Effector CD4-positive, alpha-beta T cell (primary cell): Measurements from ENCODE around the gene HS1BP3.

ENCODE experiments used
- DNase-seq: peaks from one replicate; pipeline ENCODE4 v3.0.0-alpha.2; 2020

The HS1BP3 gene

DNA sequence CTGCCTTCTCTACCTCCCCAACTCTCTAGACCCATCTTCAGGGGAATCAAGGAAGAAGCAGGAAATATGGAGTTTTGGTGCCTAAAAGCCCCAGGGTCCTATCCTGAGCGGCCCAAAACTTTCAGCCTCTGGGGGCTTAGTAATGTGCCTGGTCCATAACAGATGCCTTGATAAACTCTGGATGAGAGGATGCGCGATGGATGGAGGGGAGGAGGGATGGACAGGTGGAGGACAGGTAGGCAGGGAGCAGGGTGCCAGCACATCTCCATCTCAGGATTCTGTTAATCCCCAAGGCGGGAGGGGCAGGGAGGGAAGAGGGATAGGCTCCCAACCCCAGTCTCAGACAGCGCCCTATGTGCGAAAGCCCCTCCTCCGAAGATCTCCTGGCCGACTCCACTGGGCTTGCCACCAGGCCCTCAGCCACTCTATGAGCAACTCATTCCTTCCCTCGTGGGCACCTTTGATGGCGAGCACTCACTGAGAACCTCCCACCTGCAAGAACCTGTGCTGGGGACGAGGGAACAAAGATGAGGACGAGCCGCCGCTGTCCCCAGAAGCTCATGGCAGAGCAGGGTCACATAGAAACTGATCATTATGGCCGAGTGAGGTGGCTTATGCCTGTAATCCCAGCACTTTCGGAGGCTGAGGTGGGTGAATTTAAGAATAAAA lies 23.1 kb downstream of the HS1BP3 start:
- no peak for DNase-seq

DNA sequence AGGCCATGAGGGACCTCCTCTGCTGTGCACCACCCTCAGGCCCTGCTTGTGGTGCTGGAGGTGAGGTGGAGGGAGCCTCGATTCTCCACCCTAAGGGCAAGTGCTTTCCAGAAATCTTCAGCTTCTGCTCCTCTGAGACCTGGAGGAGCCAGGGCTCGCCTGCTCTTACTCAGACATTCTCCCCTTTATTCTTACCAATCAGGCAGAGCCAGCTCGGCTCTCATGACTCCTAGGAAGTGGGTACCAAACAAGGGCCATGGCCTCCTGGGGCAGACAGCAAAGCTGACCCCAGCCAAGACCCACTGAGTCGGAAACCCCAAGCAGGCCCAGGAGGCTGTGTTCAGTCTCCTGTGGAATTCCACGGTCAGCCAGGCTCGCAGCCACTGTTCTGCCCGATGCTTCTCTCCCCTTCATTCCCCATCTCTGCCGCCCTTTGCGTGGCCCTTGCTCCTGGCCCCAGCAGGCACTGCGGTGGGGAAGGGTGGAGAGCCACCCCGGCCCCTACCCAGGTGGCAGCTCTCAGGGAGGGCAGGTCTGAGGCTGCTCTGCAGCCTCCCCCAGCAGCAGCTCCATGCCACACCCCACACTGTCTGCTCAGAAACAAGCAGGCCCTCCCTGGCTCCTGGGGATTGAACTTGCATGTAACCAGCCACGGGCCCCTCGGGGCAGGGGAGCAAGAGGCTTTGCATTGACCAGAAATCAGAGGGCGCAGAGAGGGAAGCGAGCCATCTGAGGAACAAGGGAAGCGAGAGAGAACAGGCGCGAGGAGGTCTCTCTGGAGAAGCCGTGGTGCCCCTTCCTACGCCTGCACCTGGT lies 24.0 kb downstream of the HS1BP3 start:
- DNase-seq = no peak

DNA sequence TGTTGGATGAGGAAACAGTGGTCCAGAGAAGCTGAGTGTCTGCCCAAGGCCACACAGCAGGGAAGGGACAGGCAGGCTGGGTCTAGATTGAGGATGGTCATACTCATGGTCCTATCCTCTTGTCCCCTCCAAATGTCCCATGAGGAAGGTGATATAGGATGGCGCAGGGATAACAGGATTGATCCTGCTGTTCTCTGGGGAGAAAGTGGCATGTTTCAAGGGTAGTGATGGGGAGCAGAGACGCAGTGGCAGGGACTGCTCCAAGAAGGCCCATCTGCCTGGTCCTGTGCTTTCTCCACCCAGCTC lies 24.6 kb downstream of the HS1BP3 start:
- no peak for DNase-seq

DNA sequence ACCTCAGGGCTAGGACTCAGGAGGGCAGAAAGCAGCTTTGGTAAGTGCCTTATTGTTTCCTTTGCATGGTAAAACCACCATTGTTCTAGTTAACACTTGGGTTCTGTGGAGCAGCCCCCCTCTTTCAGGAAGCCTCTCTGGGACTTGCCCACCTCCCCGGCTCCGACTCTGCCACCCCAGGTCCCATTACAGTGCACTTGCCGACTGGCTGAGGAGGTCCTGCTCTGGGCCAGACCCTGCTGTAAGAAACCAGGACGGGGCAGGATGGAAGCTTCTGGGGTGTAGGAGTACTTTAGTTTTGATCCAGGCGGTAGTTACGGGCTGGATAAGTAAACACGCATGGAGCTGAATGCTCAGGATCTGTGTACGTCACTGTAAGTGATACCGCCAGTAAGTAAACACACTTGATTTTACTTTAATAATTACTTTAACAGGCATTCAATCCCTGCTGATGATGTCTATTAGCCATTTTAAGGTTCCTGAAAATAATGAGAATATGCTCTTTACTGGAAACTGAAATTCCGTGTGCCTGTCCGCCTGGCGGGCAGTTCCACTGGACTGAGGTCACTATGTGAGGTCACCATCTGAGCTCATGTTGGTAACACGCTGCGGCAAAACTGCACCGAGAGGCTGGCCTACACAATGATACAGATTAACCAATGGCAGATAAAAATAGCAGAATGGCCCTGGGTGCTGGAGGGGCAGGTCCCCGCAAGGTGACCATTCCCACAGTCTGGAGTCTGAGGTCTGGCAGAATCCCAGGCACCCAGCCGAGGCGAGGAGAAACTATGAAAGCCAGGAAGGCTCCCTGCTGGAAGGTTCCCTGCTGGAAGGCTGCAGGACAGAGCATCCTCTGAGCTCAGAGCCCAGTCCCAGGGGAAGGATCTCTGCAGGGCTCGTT lies 25.2 kb downstream of the HS1BP3 start:
- DNase-seq = no peak

DNA sequence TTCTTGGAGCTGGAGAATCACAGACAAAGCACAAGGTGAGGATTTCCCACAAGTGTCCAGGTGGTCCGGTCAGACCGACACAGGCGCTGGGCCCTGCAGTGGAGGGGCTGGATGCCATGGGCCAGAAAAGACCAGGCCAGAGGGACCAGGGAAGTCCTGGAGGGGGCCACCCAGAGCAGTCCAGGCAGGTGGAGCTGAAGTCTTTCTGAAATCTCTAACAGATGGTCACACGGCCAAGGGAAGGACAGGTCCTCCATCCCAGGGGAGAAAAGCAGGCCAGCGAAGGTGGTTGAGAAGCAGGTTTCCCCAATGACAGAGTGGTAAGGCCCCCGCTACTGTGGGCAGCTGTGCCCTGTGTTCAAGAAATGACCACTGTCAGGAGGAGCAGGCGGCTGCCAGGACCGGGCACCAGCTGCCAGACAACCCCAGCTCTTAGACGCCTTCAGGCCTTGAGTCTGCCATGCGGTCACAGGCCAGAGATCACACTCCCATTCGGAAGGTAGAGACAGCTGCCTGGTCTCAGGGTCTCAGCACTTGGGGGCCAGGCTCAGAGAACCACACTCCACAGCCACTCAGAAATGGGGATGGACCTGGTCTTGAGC lies 25.9 kb downstream of the HS1BP3 start:
- DNase-seq = no peak

DNA sequence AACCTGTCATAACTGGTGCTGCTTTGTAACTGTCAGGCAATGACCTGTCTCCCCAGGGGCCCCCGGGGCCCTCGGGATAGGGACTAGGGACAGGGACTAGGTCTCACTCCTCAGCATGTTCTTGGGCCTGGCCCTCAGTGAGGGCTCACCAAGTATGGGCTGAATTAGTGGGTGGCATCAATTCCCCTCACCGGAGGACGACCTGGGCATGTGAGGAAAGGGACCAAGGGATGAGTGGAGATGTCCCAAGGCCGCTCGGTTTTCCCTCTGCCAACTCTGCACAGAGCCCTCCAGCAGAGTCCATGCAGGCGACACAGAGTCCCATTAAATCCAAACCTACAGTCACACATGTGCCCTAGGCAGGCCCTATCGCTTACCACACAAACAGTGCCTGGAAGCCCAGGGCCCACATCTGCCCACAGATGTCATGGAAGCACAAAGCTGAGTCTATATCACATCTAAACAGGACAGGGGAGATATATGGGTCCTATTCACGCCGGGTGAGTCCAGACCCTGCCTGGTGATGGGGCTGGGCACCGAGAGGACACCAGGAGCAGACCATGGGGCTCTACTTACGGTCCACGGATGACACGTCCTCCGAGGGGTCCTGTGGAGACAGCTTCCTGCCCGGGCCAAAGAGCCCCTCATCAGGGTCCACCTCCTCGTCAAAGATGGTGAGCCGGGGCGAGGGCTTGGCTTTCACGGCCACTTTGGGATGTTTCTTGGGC lies 26.6 kb downstream of the HS1BP3 start:
- no peak for DNase-seq

DNA sequence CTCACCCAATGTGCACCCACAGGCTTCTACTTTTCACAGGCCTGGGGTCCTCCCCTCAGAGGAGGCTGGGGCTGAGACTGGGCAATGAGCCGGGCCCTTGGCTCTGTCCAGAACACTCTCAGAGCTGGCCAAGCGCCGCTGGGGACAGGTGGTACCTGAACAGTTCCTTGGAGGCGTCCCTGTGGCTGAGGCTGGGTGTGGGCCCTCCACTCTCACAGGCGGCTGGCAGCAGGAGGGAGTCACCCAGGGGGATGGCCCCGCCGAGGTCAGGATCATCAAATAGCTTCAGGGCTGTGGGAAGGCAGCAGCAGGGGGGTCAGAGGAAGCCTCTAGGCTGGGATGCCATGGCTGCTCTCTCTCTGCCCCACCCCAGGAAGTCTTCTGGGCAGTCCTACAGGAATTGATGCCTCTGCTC lies 27.1 kb downstream of the HS1BP3 start:
- DNase-seq = no peak

DNA sequence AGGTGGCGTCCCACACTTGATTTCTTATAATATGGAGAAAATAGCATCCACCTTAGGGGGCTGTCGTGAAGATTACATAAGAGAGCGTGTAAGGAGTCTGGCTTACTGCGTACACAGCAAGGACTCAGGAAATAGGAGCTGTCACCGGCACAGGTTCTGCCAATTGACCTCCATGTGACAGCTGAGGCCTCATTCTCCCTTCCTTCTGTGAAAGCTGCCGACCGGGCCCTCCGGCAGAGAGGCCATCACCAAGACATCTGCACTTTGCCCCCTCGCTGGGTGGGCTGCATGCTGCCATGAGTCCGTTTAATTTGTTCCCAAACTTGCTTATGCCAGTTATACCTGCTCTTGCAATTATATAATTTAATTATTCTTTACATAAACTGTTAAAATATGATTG lies 27.7 kb downstream of the HS1BP3 start:
- no peak for DNase-seq

DNA sequence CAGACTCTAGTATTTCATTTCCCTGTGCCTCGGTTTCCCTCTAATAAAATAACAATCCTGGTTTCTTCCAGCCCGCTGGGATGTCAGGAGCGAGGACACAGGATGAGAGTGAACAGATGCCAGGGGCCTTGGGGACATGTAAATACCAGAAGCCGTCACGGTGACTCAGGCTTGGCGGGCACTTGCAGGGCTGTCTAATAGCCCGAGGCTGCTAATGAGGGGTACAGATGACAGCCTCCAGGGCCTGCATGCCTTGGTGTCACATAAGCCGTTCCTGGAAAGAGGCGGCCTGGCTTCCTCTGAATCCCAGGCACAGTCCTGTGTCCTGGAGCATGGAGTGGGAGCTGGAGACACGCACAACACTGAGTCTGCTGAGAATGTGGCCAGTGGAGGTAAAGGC lies 28.2 kb downstream of the HS1BP3 start:
- DNase-seq = no peak

DNA sequence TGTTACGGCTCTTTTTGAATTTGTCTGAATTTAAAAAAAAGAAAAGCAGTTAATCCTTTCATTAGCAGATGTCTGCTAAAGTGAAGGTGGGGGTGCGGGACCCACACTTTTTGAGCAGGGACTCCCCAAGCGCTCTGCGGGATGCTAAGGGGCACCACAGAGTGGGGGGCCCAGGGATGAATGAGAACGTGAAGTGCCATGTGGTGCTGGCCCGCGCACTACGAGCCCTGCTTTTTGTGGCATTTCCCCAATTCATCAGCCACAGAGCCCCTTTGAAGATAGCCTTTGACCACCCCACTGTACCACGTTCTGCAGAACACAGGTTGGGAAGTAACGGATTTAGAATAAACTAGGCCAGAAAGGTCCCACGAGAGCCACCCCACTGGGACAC lies 28.6 kb downstream of the HS1BP3 start:
- DNase-seq = no peak

DNA sequence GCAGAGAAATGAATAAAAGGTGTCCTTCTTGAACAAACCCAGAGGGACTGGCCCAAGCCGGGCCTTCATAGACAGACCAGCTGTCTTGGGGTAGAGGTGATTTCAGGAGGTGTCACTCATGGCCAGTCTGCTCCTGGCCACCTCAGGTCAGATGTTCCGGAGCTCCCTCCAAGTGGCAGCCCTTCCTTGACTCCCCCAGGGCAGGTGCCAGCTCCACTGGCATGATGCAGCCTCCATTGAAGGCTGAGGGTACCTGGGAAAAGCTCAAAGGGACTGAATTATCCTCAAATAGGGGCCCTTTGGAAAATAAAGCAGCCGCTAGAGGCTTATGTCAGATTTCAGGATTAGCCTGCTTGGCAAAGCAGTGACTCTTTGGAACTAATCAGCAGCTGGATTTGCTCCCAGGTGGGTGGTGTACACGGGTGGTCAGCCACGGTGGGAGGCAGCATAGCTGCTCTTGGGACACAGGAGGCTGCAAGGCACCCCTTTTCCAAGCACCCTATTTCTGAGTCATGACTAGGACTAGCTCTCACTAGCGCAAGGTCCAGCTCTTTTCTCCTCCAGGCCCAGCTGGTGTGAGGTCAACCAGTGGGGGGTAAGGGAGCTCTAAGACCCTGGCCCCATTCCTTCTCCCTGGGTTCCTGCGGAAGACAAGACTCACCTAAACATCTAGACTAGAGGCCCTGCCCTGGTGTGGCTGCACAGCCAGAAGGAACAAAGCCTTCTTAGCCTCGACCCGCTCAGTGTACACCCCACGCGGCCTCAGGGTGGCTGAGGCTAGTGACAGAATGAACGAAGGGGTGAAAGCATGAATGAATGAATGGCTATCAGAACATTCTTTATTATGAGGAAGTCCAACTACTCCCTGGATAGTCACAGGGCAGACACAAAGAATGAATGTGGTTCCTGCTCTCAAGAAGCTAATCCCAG lies 29.3 kb downstream of the HS1BP3 start:
- no peak for DNase-seq

DNA sequence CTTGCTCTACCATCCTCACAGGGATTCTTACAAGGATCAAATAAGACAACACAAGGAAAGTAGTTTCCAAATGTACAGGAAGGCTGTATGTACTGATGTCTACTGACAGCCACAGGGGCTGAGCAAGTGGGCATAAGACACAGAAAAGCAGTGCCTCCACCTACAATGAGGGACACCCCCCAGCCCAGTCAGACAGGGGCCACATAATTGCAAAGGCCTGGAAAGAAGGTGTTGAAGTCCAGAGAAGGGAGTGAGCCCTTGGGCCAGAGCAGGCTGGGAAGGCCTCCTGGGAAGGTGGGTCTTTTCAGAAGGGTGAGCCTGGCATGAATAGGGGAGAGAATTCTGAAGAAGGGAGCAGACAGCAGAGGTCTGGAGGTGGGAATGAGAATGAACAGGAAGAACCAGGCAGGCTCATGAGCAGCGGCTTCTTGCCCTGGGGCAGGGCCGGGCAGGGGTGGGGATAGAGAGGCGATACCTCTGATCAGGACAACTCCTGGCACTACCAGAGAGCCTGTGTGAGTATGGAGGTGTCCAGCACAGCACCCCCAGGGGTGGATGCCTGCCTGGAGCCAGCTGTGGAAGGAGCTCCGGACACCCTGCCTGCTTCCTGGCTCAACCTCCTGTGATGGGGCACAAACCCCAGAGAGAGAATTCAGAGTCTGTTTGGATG lies 30.1 kb downstream of the HS1BP3 start:
- DNase-seq = no peak

DNA sequence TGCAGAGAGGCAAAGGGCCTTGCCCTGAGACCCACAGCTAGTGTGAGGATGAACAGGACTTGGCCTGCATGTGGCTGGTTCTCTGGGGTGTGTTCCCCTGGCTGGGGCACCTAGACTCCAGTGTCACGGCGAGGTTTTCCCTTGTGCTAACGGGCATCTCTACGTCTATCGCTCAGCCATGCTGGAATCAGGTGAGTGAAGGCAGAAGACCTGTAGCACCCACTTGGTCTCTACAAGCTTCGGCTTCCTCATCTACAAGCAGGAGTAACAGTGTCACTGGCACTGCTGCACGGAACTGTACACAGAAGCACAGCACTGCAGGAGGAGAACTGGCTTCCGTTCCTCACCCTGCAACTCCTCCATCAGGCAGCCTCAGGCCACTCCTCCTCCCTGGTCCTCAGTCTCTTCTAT lies 30.6 kb downstream of the HS1BP3 start:
- DNase-seq = no peak

DNA sequence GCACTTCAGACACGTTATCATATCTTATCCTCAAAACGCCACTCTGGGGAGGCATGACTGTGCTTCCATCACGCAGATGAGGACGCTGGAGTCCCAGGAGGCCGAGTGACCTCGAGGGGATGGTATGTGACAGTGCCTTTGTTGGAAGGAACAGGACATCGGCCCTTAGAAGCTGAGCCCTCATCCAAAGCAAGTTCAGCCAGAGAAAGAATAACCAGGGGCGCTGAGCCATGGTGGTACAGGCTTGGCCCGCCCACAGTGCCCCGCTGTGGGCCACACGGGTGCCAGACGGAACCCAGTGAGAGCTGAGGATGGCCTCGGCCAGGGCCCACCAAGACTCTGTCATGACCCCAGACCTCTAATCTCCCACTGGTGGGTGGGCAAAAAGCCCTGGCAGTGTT lies 31.3 kb downstream of the HS1BP3 start:
- no peak for DNase-seq

DNA sequence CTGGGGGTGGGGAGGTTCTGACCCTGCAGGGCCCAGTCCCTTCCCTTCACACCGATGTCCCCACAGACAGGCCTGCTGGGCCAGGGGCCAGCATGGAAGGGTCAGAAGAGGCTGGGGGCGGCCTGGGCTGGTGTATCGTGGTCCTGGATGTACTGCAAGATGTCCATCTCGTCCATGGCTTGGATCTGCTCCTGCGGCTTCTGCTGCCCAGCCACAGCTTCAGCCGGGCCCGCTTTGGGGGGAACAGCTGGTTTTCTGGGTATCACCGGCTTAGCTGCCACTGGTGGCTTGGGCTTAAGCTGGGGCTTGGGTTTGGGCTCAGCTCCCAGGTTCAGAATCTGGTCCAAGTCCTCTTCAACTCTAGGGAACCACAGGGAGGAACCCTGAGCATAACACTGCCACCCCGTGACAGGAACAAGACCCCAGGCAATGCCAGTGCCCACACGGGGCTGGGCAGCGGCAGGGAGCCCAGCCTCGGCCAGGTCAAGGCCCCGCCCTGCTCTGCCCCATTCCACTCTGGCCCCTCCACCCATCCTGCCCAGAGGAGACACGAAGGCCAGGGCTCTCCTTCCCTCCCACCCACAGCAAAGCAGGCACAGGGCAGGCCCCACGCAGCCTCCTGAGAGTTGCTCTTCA lies 31.9 kb downstream of the HS1BP3 start:
- DNase-seq = no peak

DNA sequence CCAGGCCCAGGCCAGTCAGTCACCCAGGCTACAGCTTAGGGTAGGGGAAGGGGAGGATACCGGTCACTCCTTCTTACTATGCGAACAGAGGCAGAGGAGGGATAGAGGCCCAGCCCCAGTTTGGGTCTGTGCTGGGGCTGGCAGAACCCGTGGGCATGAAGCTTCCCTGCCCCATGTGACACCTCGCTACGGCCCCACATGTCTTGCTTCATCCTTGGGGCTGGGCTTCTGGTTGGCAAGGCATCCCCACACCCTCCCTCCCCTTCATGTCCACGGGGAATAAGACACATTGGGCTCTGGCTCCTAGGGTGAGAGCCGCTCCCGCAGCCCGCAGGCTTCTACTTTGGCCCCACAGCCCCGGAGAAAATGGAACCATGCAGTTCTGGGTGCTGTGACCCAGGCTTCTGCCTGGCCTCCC lies 32.4 kb downstream of the HS1BP3 start:
- no peak for DNase-seq

DNA sequence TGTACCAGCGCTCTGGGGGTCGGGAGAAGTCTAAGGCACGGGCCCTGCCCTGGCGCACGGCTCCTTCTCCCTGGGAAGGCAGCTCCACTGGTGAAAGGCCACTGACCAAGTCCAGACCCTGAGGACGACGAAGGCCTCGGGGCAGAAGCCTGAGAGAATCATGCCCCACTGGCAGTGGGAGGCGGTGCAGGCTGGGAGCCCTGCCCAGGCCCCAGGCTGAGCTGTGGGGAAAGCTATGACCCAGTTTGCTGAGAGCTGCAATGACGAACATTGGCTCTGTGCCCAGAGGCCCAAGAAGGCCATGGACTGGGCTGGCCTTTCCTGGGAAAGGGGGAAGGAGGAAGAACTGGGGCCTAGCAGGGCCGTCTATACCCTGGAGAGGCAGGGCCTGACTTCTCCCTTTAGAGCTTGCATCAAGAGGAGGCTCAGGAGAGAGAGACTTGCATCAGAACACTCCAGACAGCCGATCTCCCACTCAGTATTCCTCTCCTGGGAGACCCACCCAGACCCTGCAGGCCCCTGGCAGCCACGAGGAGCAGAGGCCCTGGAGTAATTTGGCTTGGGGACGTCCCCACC lies 32.9 kb downstream of the HS1BP3 start:
- no peak for DNase-seq

DNA sequence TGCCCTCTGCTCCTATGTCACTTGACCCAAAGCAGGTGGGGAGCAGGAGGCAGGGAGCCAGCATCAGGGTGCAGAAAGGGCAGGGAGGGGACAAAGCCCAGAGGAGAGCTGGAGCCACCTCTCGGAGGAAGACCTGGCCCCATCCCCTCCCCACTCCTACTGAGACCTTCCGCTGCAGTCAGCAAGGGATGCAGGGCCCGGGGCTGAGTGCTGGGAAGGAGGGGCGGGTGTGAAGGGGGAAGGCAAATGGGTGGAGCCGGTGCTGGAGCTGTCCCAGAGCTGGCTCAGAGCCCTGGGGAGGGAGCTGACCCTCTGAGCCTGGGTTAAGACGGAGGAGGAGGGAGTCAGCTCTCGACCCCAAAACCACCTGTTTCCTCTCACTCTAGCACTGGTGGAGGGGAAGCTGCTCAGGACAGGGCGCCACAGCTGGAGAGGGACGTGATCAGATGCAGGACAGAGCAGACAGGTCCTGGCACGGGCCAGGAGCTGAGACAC lies 33.8 kb downstream of the HS1BP3 start:
- DNase-seq = no peak

DNA sequence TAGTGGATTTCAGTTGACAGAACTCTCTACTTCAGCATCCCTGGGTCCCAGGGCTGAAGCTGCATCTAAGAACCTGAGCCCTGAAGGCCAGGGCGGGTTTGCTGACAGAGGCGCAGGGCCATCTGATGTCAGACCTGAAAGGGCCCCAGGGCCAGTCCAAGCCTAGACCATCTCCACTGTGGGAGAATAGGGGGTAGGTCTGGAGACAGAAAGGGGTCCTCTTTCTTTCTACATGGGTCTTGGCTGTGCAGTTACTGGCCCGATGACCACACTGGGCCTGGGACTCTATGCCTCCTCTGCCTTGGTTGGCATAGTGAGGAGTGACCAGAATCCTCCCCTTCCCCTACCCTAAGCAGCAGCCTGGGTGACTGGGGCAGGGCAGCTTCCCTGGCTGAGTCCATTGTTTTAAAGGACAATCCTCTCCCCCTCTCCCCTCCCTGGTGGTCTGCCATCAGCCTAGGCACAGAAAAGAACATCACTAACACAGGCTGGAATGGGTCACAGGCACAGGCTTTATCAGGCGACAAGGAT lies 34.5 kb downstream of the HS1BP3 start:
- DNase-seq = no peak
